HK-2 (cell line): Measurements from ENCODE around the gene GNAS-AS1.

Experiments used
- DNase-seq: peaks from one replicate; pipeline ENCODE4 v3.0.0-alpha.2; 2018; ENCODE audit not compliant: unreplicated experiment

The GNAS-AS1 gene

GRCh38 chr20:58810116-58810878 lies 40.4 kb downstream of the GNAS-AS1 start:
- DNase-seq = no peak

- no peak for DNase-seq
These were observed 42.2 kb downstream of the GNAS-AS1 start for GRCh38 chr20:58808271-58809046.

- DNase-seq = no peak
These were observed 42.9 kb downstream of the GNAS-AS1 start for GRCh38 chr20:58807801-58808200.

- no peak for DNase-seq
These were observed 47.2 kb downstream of the GNAS-AS1 start for GRCh38 chr20:58803533-58803932.

GRCh38 chr20:58802061-58802460 lies 48.6 kb downstream of the GNAS-AS1 start:
- no peak for DNase-seq

GRCh38 chr20:58800134-58800871 lies 50.4 kb downstream of the GNAS-AS1 start:
- no peak for DNase-seq

GRCh38 chr20:58797371-58798338 lies 53.0 kb downstream of the GNAS-AS1 start:
- DNase-seq = no peak

- no peak for DNase-seq
These were observed 54.8 kb downstream of the GNAS-AS1 start for GRCh38 chr20:58795923-58796245.

- no peak for DNase-seq
These were observed 55.4 kb downstream of the GNAS-AS1 start for GRCh38 chr20:58795181-58795922.

- no peak for DNase-seq
These were observed 56.1 kb downstream of the GNAS-AS1 start for GRCh38 chr20:58794510-58795180.

GRCh38 chr20:58793512-58794420 lies 56.9 kb downstream of the GNAS-AS1 start:
- no peak for DNase-seq

GRCh38 chr20:58792426-58792825 lies 58.3 kb downstream of the GNAS-AS1 start:
- no peak for DNase-seq

GRCh38 chr20:58791286-58791685 lies 59.4 kb downstream of the GNAS-AS1 start:
- DNase-seq = no peak

- no peak for DNase-seq
These were observed 60.2 kb downstream of the GNAS-AS1 start for GRCh38 chr20:58790454-58790853.

- DNase-seq = no peak
These were observed 61.7 kb downstream of the GNAS-AS1 start for GRCh38 chr20:58788896-58789544.

- no peak for DNase-seq
These were observed 63.3 kb downstream of the GNAS-AS1 start for GRCh38 chr20:58787211-58788005.

GRCh38 chr20:58784321-58785074 lies 66.2 kb downstream of the GNAS-AS1 start:
- no peak for DNase-seq
